Transverse colon (tissue), 4 donors: ENCODE measurements around the gene SWAP70.
"Not testable (repeated sequence)": the region's sequence is repeated elsewhere in the genome, so short reads cannot be mapped to it uniquely, and the experiment has no call there.

Source experiments
- CTCF ChIP-seq, 5 experiments: fragments of 200-600 bp in 3 of 5; fragments of 450-650 bp in 2 of 5; sonication (generic) in 3 of 5; IDR thresholded peaks; 1 replicate in 2 of 5; 2 replicates in 3 of 5; pipeline ENCODE4 v1.5.1; 2016 to 2017; ENCODE audit warnings: antibody characterized with exemption in 5 of 5, inconsistent platforms in 3 of 5, mild to moderate bottlenecking in 2 of 5, moderate library complexity in 1 of 5
- EP300 ChIP-seq: sonication (generic); formaldehyde crosslinking; IDR thresholded peaks from one replicate; pipeline ENCODE4 v1.6.1; 2017; ENCODE audit warnings: antibody characterized with exemption, low read depth
- POLR2A ChIP-seq: fragments of 450-650 bp; IDR thresholded peaks from one replicate; pipeline ENCODE4 v1.6.1; 2016; ENCODE audit warnings: antibody characterized with exemption, mild to moderate bottlenecking, moderate library complexity
- POLR2AphosphoS5 ChIP-seq, 3 donors: sonication (generic); formaldehyde crosslinking; IDR thresholded peaks; one replicate each; pipeline ENCODE4 v1.6.1; 2016; ENCODE audit warnings: antibody characterized with exemption in 3 of 3

- TF ChIP-seq POLR2A; CTCF (IDR thresholded peaks at IDR 0.05); EP300; POLR2AphosphoS5 (IDR thresholded peaks at IDR 0.05): not testable (repeated sequence)
Observed at GRCh38 chr11:9705361-9705760, 41.5 kb downstream of the SWAP70 start.
